Fibroblast of lung (primary cell): ENCODE data around the gene EBI3.

Experiments used
- CTCF ChIP-seq, 2 donors: IDR thresholded peaks in 1 of 2; conservative IDR thresholded peaks in 1 of 2; 1 replicate in 1 of 2; 2 replicates in 1 of 2; pipeline ENCODE4 v1.5.1; 2011 to 2012; ENCODE audit warnings: low read length in 2 of 2, control low read depth in 1 of 2, inconsistent platforms in 1 of 2, low read depth in 1 of 2, mild to moderate bottlenecking in 1 of 2
- EZH2 ChIP-seq: IDR thresholded peaks from 2 replicates; pipeline ENCODE4 v1.5.1; 2012; ENCODE audit warnings: low read length, control low read depth, mild to moderate bottlenecking; ENCODE audit errors: missing control alignments

- TF ChIP-seq CTCF (conservative IDR thresholded peaks at IDR 0.05 in 1 of 2, IDR thresholded peaks at IDR 0.05 in 1 of 2; ENCODE audit: low read depth in 1 of 2, low read length in 2 of 2) (no peak), EZH2 (no peak)
Observed at GRCh38 chr19:4284176-4284958, 55.0 kb downstream of the EBI3 start.
